ENCODE data around the gene CACNB2.
A peak's percentile ranks its signal among the peaks of the same experiment; 100 is the strongest.

Gene CACNB2

DNA sequence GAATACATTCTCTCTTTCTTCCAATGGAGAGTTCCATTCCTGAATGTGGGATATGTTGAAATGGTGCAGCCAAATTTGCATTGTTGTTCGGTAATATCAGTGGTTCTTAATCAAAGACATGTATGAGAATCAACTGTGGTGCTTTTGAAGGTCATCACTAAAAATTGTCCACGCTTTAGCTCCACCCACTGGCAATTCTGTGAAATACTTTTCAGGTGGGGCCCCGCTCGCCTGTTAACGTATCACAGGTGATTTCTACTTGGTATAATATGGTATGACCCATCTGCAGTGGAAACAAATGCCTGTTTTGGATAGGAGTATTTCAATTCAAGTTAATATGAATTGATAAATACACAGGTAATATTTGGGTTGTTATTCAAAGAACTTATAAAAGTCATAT lies 332.8 kb downstream of the CACNB2 start:
- no peak for DNase-seq (ENCODE audit: insufficient read length, low spot score)
- no peak for FAIRE-seq

GRCh38 chr10:18473424-18474117 lies 333.3 kb downstream of the CACNB2 start:
- no peak for DNase-seq (ENCODE audit: insufficient read length, low spot score)
- FAIRE-seq = no peak
- no peak for TF ChIP-seq POLR2A (IDR thresholded peaks at IDR 0.05; ENCODE audit: low read depth, low read length)

More for the DNA sequence above, 332.8 kb downstream of the CACNB2 start:
- TF ChIP-seq POLR2A (IDR thresholded peaks at IDR 0.05; ENCODE audit: low read depth, low read length) = no peak

GRCh38 chr10:18474118-18474455 lies 333.9 kb downstream of the CACNB2 start:
- TF ChIP-seq POLR2A (IDR thresholded peaks at IDR 0.05; ENCODE audit: low read depth, low read length) = no peak
- no peak for FAIRE-seq
- no peak for DNase-seq (ENCODE audit: insufficient read length, low spot score)

DNA sequence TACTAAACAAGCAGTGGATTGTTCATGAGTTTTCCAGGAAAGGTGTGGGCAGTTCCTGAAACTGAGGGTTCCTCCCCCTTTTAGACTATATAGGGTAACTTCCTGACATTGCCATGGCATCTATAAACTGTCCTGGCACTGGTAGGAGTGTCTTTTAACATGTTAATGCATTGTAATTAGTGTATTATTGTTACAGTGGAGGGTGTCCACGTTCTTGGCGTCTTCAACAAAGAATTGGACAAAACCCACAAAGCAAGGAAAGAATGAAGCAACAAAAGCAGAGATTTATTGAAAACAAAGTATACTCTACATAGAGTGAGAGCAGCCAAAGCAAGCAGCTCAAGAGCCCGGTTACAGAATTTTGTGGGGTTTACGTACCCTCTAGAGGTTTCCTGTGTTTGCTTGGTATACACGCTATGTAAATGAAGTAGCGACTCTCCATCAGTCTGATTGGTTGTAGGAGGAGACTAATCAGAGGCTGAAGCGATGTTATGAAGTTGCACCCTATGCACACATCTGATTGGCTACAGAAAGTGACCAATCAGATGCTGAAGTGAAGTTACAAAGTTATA lies 335.9 kb downstream of the CACNB2 start:
- no peak for DNase-seq (ENCODE audit: insufficient read length, low spot score)

DNA sequence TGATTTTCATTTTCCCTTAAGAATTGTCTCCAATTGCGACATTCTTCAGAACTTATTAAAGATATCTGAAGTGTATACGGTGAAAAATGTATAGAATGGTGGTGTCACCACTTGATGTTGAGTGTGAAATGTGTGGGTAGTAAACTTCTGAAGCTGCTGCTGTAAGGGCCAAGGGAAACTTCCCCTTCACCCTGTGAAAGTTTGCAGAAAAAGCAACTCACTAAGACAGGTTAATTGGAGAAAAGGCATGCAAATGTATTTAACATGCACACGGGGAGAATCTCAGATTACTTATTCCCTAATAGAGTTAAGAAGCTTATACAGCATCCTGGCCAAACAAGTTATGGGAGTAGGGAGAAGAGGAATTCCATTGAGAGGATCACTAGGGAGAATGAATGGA lies 338.1 kb downstream of the CACNB2 start:
- TF ChIP-seq POLR2A (IDR thresholded peaks at IDR 0.05; ENCODE audit: low read depth, low read length) = no peak
- FAIRE-seq (no peak), DNase-seq (ENCODE audit: insufficient read length, low spot score) (no peak)

More for the DNA sequence above, 335.9 kb downstream of the CACNB2 start:
- no peak for TF ChIP-seq POLR2A (IDR thresholded peaks at IDR 0.05; ENCODE audit: low read depth, low read length)
- FAIRE-seq = no peak

- FAIRE-seq (no peak), DNase-seq (ENCODE audit: insufficient read length, low spot score) (no peak)
- no peak for TF ChIP-seq POLR2A (IDR thresholded peaks at IDR 0.05; ENCODE audit: low read depth, low read length)
Measured at GRCh38 chr10:18479502-18479901, 339.3 kb downstream of the CACNB2 start.

DNA sequence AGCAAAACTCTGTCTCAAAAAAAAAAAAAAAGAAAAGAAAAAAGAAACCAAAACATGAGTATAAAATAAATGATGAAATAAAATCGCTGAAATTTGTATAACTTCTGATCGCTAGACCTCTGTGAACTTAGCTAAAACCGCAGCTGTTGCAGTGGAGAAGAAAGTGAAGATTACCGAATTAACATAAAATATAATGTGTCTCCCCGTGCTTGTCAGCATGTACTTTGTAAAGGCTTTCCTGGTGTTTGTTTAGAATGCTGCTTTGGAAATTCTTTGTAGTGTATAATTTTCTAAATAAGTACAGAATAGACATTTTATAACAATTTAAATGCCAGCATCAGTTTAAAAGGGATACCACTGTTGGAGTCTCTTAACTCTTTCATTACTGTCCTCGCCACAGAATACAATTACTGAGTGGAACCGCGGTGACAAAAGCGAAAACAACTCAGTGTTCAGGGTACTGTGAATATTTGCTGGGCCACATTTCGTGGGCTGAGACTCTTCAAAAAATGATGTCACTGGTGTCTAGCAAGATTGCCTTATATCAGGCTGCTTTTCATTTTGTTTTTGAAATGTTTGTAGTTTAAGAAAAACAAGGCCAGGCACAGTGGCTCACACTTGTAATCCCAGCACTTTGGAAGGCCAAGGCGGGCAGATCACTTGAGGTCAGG lies 343.4 kb downstream of the CACNB2 start:
- DNase-seq (ENCODE audit: insufficient read length, low spot score) (no peak), FAIRE-seq (no peak)
- no peak for TF ChIP-seq POLR2A (IDR thresholded peaks at IDR 0.05; ENCODE audit: low read depth, low read length)

DNA sequence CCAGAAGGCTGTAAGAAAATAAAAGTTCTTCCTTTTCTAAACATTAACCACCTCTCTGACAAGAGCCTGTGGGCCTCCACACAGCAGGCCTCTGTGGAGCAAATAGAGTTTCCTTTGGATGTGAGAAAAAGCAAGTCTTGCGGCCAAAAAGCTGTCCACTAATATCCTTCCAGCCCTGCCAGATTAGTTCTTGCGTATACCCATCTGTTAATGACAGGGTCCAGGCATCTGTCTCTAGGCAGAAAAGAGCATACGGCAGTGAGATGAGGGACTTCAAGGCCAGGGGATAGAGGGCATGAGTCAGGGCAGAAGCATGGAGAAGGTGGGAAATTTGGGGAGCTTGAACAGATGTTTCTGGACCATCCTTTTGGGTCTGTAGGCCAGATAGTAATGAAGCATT lies 346.2 kb downstream of the CACNB2 start:
- FAIRE-seq = no peak
- TF ChIP-seq POLR2A (IDR thresholded peaks at IDR 0.05; ENCODE audit: low read depth, low read length) = no peak
- no peak for DNase-seq (ENCODE audit: insufficient read length, low spot score)

GRCh38 chr10:18490755-18491154 lies 350.5 kb downstream of the CACNB2 start:
- FAIRE-seq (no peak), DNase-seq (ENCODE audit: insufficient read length, low spot score) (no peak)

DNA sequence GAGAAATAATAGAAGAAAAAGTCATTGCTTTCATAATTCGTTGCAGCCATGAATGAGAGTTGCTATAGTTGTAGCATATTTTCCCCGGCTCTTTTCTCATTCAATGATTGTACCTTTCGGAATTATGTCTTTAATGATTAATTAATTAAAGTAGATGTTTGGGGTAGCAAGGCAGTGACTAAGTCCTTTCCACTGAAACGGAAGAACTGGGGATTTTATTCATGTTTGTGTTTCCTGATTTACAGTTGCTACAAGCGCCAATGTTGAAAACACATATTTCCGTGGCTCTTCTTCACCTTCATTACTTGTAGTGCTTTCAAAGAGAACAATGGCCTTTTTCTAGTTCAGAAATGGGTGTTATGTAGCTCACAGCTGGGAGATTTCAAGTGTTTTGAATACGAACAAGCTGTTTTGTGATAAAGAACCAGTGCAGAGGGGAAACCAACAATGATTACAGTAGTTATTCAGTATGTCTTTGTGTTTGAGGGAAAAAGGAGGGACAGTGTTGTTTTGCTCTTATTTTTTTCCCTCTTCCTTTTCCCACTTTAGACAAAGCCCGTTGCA lies 357.7 kb downstream of the CACNB2 start:
- TF ChIP-seq POLR2A (IDR thresholded peaks at IDR 0.05; ENCODE audit: low read depth, low read length) = no peak
- FAIRE-seq (no peak), DNase-seq (ENCODE audit: insufficient read length, low spot score) (no peak)

More at GRCh38 chr10:18490755-18491154, 350.5 kb downstream of the CACNB2 start:
- TF ChIP-seq POLR2A (IDR thresholded peaks at IDR 0.05; ENCODE audit: low read depth, low read length) = no peak

DNA sequence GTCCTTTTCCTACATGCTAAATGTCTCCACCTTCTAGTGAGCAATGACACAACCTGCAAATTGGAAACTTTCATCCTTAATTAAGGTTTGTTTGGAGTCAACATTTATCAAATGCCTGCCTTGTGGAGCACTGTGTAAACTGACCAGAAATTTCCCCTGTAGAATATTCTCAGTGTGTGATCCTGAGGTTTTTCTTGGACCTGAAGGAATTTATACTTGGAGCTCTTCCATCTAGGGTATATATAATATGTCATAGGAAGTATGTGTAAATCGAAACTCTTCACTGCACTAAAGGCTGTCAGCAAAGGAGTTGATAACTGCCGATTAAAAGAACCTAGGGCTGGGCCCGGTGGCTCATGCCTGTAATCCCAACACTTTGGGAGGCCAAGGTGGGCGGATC lies 358.8 kb downstream of the CACNB2 start:
- FAIRE-seq (no peak), DNase-seq (ENCODE audit: insufficient read length, low spot score) (no peak)
- TF ChIP-seq POLR2A (IDR thresholded peaks at IDR 0.05; ENCODE audit: low read depth, low read length) = no peak

- TF ChIP-seq POLR2A (IDR thresholded peaks at IDR 0.05; ENCODE audit: low read depth, low read length) = no peak
- DNase-seq (ENCODE audit: insufficient read length, low spot score) (no peak), FAIRE-seq (no peak)
Measured at GRCh38 chr10:18500576-18500975, 360.4 kb downstream of the CACNB2 start.

- DNase-seq (ENCODE audit: insufficient read length, low spot score) = peak; percentile 22
- FAIRE-seq = peak; percentile 74
- TF ChIP-seq POLR2A (IDR thresholded peaks at IDR 0.05; ENCODE audit: low read depth, low read length) = no peak
Measured at GRCh38 chr10:18501198-18501597, 361.0 kb downstream of the CACNB2 start.

- no peak for DNase-seq (ENCODE audit: insufficient read length, low spot score)
- FAIRE-seq = no peak
- TF ChIP-seq POLR2A (IDR thresholded peaks at IDR 0.05; ENCODE audit: low read depth, low read length) = no peak
Measured at GRCh38 chr10:18501629-18502028, 361.4 kb downstream of the CACNB2 start.

Measured in H54 (cell line).